PC-9 (cell line): Measurements from ENCODE around the gene VRK1. TPM values are rescaled to one million over a fixed set of nuclear protein-coding genes. Genes with fewer than 3 reads are reported as not detected.

Experiments
- BruUV-seq: library from RNA; stranded (reverse); fragments of 400-500 nt; replicated peaks from 2 replicates; lab custom pipeline; 2021; lab: Mats Ljungman, UMichigan
- CTCF ChIA-PET: fragments of 300-600 bp; sonication (Branson Sonifier 250); formaldehyde crosslinking; loops from one replicate; lab custom pipeline; 2022; ENCODE audit warnings: antibody characterized with exemption; lab: Charles Lee
- POLR2A ChIA-PET: fragments of 300-600 bp; sonication (Branson Sonifier 250); formaldehyde crosslinking; loops from one replicate; lab custom pipeline; 2022; ENCODE audit warnings: antibody characterized with exemption; ENCODE audit not compliant: unreplicated experiment; lab: Charles Lee
- DNase-seq, 2 experiments: peaks; one replicate each; pipeline versions ENCODE4 v3.0.0 to v3.0.0-alpha.2; 2015 to 2022; ENCODE audit warnings: mixed read lengths in 1 of 2
- H2AFZ ChIP-seq: fragments of 200-600 bp; sonication (generic); 2 replicates; pipeline ENCODE4 v1.8.1; 2017; ENCODE audit warnings: antibody characterized with exemption
- H3F3A ChIP-seq: fragments of 200-600 bp; sonication (generic); 2 replicates; pipeline ENCODE4 v1.8.1; 2017; ENCODE audit warnings: antibody characterized with exemption, mild to moderate bottlenecking, low read depth; ENCODE audit not compliant: insufficient read depth
- H3K27ac ChIP-seq: fragments of 200-600 bp; sonication (generic); 2 replicates; pipeline ENCODE4 v1.6.1; 2016; ENCODE audit warnings: mixed run types
- H3K27me3 ChIP-seq: fragments of 200-600 bp; sonication (generic); 2 replicates; pipeline ENCODE4 v1.6.1; 2016; ENCODE audit warnings: low read depth, mixed run types; ENCODE audit not compliant: insufficient read depth
- H3K36me3 ChIP-seq: fragments of 200-600 bp; sonication (generic); 2 replicates; pipeline ENCODE4 v1.6.1; 2016; ENCODE audit warnings: low read depth, mixed run types
- H3K4me1 ChIP-seq: fragments of 200-600 bp; sonication (generic); replicated peaks from 2 replicates; pipeline ENCODE4 v1.6.1; 2016; ENCODE audit warnings: mixed run types; ENCODE audit not compliant: insufficient read depth
- H3K4me2 ChIP-seq: fragments of 200-600 bp; sonication (generic); 2 replicates; pipeline ENCODE4 v1.6.1; 2017; ENCODE audit warnings: mixed run types
- H3K4me3 ChIP-seq: fragments of 200-600 bp; sonication (generic); 2 replicates; pipeline ENCODE4 v1.6.1; 2016; ENCODE audit warnings: mixed run types
- H3K79me2 ChIP-seq: fragments of 200-600 bp; sonication (generic); 2 replicates; pipeline ENCODE4 v1.6.1; 2017; ENCODE audit warnings: low read depth, mixed run types
- H3K9me2 ChIP-seq: fragments of 200-600 bp; sonication (generic); 2 replicates; pipeline ENCODE4 v1.8.1; 2017; ENCODE audit warnings: mild to moderate bottlenecking; ENCODE audit not compliant: insufficient read depth
- H3K9me3 ChIP-seq: fragments of 200-600 bp; sonication (generic); 2 replicates; pipeline ENCODE4 v1.8.1; 2016; ENCODE audit warnings: low read depth; ENCODE audit not compliant: insufficient read depth
- H4K20me1 ChIP-seq: fragments of 200-600 bp; sonication (generic); 2 replicates; pipeline ENCODE4 v1.8.1; 2017; ENCODE audit not compliant: insufficient read depth
- CTCF ChIP-seq: fragments of 200-600 bp; sonication (generic); conservative IDR thresholded peaks from 2 replicates; pipeline ENCODE4 v1.6.1; 2017; ENCODE audit warnings: mixed run types, antibody characterized with exemption, mild to moderate bottlenecking, moderate library complexity
- EZH2 ChIP-seq: fragments of 200-600 bp; sonication (generic); IDR thresholded peaks from 2 replicates; pipeline ENCODE4 v1.8.0; 2017; ENCODE audit warnings: antibody characterized with exemption, low read depth
- intact Hi-C: fragments of 100-400 bp; cut with micrococcal nuclease; formaldehyde crosslinking; loops from one replicate; pipeline ENCODE4 v1.10.0; 2022; ENCODE audit not compliant: unreplicated experiment
- total RNA-seq: library from RNA; stranded (reverse); gene quantifications from 2 replicates; pipeline ENCODE4 v1.2.3, GENCODE V29; 2021

Gene VRK1
- total RNA-seq, 1 experiment from 2014 or later: 6.8 TPM

DNA sequence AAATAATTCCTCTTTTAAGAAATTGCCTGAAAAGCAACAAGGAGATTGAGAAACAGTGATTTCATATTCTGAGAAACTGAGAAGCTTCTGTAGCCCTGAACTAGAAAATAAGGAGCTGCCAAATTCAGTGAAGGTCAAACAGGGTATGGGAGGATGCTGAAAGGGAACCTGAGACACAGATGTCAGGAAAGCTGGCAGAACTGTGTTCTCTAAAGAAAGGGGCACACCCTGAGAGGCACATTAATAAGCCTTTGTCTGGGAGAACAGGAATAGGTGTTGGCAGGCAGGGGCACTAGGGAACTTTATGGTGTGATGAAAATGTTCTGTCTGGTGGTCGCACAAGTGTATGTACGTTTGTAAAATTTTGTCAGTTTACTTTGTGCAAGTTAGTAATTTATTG, 29.6 kb downstream of the VRK1 start:
- Histone ChIP-seq H3F3A (no peaks in the 10 kb centered on the region), H3K36me3 (no peaks in the 10 kb centered on the region), H3K4me3 (no peak overlapping the region), H4K20me1 (0 out of 2 replicates have a peak, but pooled peaks cover 2% of the 10 kb centered on the region), H3K4me1 (no peaks in the 10 kb centered on the region; the same call in 1 of the 2 replicates), H2AFZ (no peak overlapping the region), H3K9me3 (no peaks in the 10 kb centered on the region), H3K9me2 (no peaks in the 10 kb centered on the region), H3K27me3 (no peaks in the 10 kb centered on the region), H3K27ac (no peak overlapping the region), H3K4me2 (no peak overlapping the region), H3K79me2 (peaks cover 22% of the 10 kb centered on the region)
- no peak for TF ChIP-seq EZH2
- intact Hi-C loops: no loop called here
- DNase-seq: no peak
- CTCF ChIA-PET: no interaction called here
- POLR2A ChIA-PET: no interaction called here
- BruUV-seq: no TSS peak

DNA sequence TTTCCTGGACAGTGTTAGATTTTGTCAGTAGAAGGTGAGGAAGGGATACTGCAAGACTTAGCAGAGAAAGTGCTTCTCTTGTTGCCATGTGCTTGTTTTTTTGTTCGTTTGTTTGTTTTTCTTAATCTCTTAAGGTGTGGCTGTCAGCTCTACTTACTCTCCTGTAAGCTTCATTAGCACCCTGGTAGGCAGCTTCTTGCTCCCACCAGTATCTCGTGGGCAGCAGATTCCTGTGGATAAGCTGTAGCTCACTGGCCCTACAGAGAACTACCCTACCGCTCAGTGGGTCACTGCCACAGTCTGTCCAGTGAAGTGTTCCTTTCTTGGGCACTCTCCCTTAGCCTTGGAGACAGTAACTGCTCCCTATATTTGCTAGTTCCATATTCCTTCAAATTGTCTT, 30.1 kb downstream of the VRK1 start:
- no peaks in the 10 kb centered on the region for H3K9me3 ChIP-seq
- no peak overlapping the region for H3K4me2 ChIP-seq
- ChIA-PET CTCF (no interaction called here), POLR2A (no interaction called here)
- no peak for DNase-seq
- H3K79me2 ChIP-seq: peaks cover 22% of the 10 kb centered on the region
- H3F3A ChIP-seq: no peaks in the 10 kb centered on the region
- no peak overlapping the region for H3K4me3 ChIP-seq
- TF ChIP-seq EZH2 (no peak), CTCF (no peak)
- no peaks in the 10 kb centered on the region for H3K9me2 ChIP-seq
- no peak overlapping the region for H3K27ac ChIP-seq
- no TSS peak for BruUV-seq
- H2AFZ ChIP-seq: no peak overlapping the region
- H4K20me1 ChIP-seq: 0 out of 2 replicates have a peak, but pooled peaks cover 2% of the 10 kb centered on the region
- intact Hi-C loops: no loop called here
- no peaks in the 10 kb centered on the region; the same call in 1 of the 2 replicates for H3K4me1 ChIP-seq
- no peaks in the 10 kb centered on the region for H3K27me3 ChIP-seq
- no peaks in the 10 kb centered on the region for H3K36me3 ChIP-seq

GRCh38 chr14:96829791-96830190, 32.6 kb downstream of the VRK1 start:
- ChIA-PET POLR2A (no interaction called here), CTCF (no interaction called here)
- Histone ChIP-seq H3K4me2 (no peak overlapping the region), H3K4me1 (no peaks in the 10 kb centered on the region; the same call in 1 of the 2 replicates), H3K9me3 (no peaks in the 10 kb centered on the region), H3K4me3 (no peak overlapping the region), H3F3A (no peaks in the 10 kb centered on the region), H3K79me2 (peaks cover 16% of the 10 kb centered on the region), H4K20me1 (0 out of 2 replicates have a peak, but pooled peaks cover 2% of the 10 kb centered on the region), H3K27me3 (no peaks in the 10 kb centered on the region), H3K9me2 (no peaks in the 10 kb centered on the region), H3K36me3 (no peaks in the 10 kb centered on the region), H3K27ac (no peak overlapping the region), H2AFZ (no peak overlapping the region)
- DNase-seq: no peak
- TF ChIP-seq EZH2 (no peak), CTCF (no peak)
- BruUV-seq: no TSS peak
- intact Hi-C loops: no loop called here

- H3K4me3 ChIP-seq: no peak overlapping the region
- CTCF ChIA-PET: no interaction called here
- no peaks in the 10 kb centered on the region for H3K27me3 ChIP-seq
- BruUV-seq: no TSS peak
- H3K27ac ChIP-seq: no peak overlapping the region
- H4K20me1 ChIP-seq: no peaks in the 10 kb centered on the region
- no peak overlapping the region for H3K4me2 ChIP-seq
- intact Hi-C loops: no loop called here
- no peak for TF ChIP-seq CTCF
- no peaks in the 10 kb centered on the region for H3F3A ChIP-seq
- H3K36me3 ChIP-seq: no peaks in the 10 kb centered on the region
- H3K9me3 ChIP-seq: no peaks in the 10 kb centered on the region
- POLR2A ChIA-PET: no interaction called here
- no peak overlapping the region for H2AFZ ChIP-seq
- no peaks in the 10 kb centered on the region; the same call in 1 of the 2 replicates for H3K4me1 ChIP-seq
- no peak for DNase-seq
- H3K9me2 ChIP-seq: no peaks in the 10 kb centered on the region
- H3K79me2 ChIP-seq: peaks cover 16% of the 10 kb centered on the region
Measured at GRCh38 chr14:96830946-96831345, 33.8 kb downstream of the VRK1 start.
